ENCODE data around the gene ADAMTS13. TPM values are rescaled to one million over a fixed set of nuclear protein-coding genes. Genes with fewer than 3 reads are reported as not detected.

ADAMTS13 gene
- total RNA-seq, 1 donor from 2014 or later: 0.53 TPM

DNA sequence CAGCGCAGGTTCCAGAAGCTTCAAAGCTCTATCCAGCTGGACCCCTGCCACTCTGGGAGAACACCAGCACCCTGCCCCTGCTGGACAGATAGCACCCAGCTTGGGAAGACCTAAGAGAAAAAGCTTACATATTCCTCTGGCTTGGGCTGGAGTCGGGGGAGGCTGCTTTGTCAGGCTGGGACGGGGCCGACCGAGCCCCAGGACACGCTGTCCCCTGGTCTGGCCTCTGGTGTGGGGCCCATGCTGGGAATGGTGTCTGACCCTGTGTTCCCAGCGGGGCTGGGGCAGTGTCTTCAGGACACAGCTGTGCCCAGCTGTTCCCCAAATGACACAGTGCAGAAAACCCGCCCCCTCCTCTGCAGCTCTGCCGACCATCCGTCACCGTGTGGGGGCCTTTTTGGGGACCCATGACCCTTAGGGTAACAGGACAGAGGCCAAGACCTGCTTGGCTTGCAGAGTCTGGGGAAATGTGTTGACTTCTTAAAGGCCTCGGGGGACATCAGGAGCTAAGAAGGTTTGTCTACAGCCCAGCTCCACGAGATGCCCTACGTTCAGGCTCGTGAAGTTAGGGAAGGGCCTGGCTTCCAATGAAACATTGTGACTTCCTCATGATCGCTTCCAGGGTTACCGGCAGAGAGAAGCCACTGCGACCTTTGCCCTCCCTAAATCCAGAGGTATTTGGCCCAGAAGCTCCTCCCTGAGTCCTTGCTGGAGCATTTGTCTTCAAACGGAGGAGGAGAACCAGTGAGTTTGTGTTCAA is 77.1 kb downstream of the ADAMTS13 start:
- no peaks in the 10 kb centered on the region for H3K36me3 ChIP-seq (ENCODE audit: control insufficient read depth, insufficient read depth, low read length)
- no peak for FAIRE-seq

DNA sequence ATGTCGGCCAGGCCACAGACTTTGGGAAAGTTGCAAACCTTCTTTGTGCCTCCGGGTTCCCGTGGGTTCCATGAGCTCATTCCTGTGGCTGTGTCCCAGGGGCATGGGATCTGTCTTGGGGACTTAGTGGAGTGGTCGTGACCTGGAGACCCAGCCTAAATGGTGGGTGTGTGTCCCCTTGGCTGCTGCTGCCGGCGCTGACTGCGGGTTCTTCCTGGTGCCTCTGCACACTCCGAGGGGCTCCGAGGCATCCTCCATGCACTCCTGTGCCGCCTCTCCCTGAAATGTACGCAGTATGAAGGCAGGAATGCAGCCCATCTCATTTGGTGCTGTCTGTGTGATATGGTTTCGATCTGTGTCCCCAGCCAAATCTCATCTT is 77.7 kb downstream of the ADAMTS13 start:
- H3K27me3 ChIP-seq (ENCODE audit: control insufficient read depth, insufficient read depth, low read length): no peaks in the 10 kb centered on the region
- DNase-seq (ENCODE audit: low read depth) (no peak), FAIRE-seq (no peak)
- TF ChIP-seq, protein P1, sequence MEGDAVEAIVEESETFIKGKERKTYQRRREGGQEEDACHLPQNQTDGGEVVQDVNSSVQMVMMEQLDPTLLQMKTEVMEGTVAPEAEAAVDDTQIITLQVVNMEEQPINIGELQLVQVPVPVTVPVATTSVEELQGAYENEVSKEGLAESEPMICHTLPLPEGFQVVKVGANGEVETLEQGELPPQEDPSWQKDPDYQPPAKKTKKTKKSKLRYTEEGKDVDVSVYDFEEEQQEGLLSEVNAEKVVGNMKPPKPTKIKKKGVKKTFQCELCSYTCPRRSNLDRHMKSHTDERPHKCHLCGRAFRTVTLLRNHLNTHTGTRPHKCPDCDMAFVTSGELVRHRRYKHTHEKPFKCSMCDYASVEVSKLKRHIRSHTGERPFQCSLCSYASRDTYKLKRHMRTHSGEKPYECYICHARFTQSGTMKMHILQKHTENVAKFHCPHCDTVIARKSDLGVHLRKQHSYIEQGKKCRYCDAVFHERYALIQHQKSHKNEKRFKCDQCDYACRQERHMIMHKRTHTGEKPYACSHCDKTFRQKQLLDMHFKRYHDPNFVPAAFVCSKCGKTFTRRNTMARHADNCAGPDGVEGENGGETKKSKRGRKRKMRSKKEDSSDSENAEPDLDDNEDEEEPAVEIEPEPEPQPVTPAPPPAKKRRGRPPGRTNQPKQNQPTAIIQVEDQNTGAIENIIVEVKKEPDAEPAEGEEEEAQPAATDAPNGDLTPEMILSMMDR (IDR thresholded peaks at IDR 0.05; ENCODE audit: insufficient read depth, low read length, severe bottlenecking): no peak
- no peak overlapping the region for H3K4me3 ChIP-seq (ENCODE audit: low read depth, low read length)
- no peaks in the 10 kb centered on the region for H3K36me3 ChIP-seq (ENCODE audit: control insufficient read depth, insufficient read depth, low read length)

More for the DNA sequence above, 77.1 kb downstream of the ADAMTS13 start:
- TF ChIP-seq, protein P1 (IDR thresholded peaks at IDR 0.05; ENCODE audit: insufficient read depth, low read length, severe bottlenecking): no peak
- Histone ChIP-seq H3K4me3 (ENCODE audit: low read depth, low read length) (no peak overlapping the region), H3K27me3 (ENCODE audit: control insufficient read depth, insufficient read depth, low read length) (no peaks in the 10 kb centered on the region)
- DNase-seq (ENCODE audit: low read depth): no peak

DNA sequence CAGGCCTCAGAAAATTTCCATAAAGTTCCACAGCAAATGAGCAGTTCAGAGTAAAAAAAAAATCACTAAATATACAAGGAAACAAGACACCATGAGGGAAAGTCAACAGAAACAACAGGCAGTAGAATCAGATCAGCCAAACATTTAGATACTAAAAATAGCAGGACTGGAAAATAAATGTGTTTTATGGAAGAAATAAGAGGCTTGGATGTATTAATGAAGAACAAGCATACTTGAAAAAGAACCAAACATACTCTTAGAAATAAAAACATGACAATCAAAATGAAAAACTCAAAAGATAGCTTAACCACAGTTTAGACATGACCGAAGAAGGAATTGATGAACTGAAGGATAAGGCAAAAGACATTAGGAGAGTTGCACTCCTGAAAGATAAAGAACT is 79.9 kb downstream of the ADAMTS13 start:
- Histone ChIP-seq H3K4me3 (ENCODE audit: low read depth, low read length) (no peak overlapping the region), H3K27me3 (ENCODE audit: control insufficient read depth, insufficient read depth, low read length) (no peaks in the 10 kb centered on the region), H3K36me3 (ENCODE audit: control insufficient read depth, insufficient read depth, low read length) (no peaks in the 10 kb centered on the region)
- TF ChIP-seq, protein P1 (IDR thresholded peaks at IDR 0.05; ENCODE audit: insufficient read depth, low read length, severe bottlenecking): no peak
- DNase-seq (ENCODE audit: low read depth) (no peak), FAIRE-seq (no peak)

DNA sequence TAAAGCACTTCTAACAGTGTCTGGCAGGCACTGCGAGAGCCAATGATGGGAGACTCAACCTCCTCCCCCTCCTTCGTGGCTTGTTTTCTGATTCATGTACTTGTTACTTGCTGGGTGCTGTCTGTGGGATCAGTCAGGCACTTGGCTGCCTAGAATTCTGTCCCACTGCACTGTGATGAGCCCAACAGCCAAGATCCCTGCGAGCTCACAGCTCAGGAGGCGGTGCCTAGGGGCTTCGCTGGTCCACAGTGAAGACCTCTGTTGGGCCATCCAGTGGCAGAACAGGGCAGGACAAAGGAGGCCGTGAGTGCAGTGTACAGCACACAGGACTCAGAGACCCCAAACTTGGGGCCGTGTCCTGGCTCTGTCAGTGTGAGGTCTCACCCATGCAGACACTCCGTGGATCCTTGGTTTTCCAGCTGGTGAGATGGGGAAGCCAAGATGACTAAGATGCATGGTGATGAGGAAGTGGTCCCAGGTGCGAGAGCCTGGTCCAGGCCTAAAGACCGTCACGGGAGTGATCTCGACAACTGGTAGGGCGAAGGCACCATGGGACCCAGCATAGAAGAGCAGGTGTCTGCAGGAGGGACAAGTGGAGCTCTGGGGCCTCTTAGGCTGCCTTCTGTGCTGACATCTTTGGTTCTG is 83.1 kb downstream of the ADAMTS13 start:
- peaks cover 3% of the 10 kb centered on the region for H3K27me3 ChIP-seq (ENCODE audit: control insufficient read depth, insufficient read depth, low read length)
- no peak overlapping the region for H3K4me3 ChIP-seq (ENCODE audit: low read depth, low read length)
- DNase-seq (ENCODE audit: low read depth): no peak
- TF ChIP-seq, protein P1 (IDR thresholded peaks at IDR 0.05; ENCODE audit: insufficient read depth, low read length, severe bottlenecking): no peak
- no peak for FAIRE-seq
- no peaks in the 10 kb centered on the region for H3K36me3 ChIP-seq (ENCODE audit: control insufficient read depth, insufficient read depth, low read length)

DNA sequence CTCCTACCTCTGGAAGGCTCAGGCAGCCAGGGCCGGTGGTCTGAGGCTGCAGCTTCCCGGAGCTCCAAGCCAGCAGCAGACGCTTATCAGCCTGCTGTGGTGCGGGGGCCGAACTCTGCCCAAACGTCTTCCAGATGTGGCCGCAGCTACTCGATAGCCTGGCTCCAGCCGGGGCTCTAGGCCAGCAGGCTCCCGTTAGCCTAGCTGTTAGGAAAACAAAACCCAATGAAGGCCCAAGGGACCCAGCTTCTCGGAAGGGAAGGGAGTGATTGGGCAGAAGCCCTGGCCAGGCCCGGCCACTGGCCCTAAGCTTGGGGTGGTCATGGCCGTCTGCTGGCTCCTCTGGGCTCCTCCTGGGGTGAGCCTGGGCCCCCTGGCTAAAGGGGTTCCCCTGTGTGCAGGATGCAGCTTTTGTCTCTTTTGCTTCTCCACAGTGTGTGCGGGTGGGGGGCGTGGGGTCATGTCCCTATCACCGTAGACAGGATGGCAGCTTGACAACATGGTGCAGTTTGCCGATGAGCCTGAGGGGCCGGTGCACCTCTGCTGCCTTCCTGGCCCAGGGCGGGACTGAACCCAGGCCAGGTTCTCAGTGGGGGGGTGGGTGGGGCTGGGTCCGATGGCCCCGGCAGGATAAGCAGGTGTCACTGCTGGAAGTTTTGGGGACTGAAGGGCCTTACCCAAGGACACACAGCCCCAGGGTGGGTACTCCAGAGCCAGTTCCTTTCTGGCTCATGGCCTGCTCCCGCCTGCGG is 83.9 kb downstream of the ADAMTS13 start:
- TF ChIP-seq, protein P1 (IDR thresholded peaks at IDR 0.05; ENCODE audit: insufficient read depth, low read length, severe bottlenecking): no peak
- peaks cover 3% of the 10 kb centered on the region for H3K27me3 ChIP-seq (ENCODE audit: control insufficient read depth, insufficient read depth, low read length)
- FAIRE-seq: no peak
- DNase-seq (ENCODE audit: low read depth): no peak
- H3K4me3 ChIP-seq (ENCODE audit: low read depth, low read length): no peak overlapping the region
- H3K36me3 ChIP-seq (ENCODE audit: control insufficient read depth, insufficient read depth, low read length): no peaks in the 10 kb centered on the region
